CD14-positive monocyte (primary cell): ENCODE results near the gene RPL37. TPM values are rescaled to one million over a fixed set of nuclear protein-coding genes. Genes with fewer than 3 reads are reported as not detected.

Experiments used
- DNase-seq, 3 donors: peaks; one replicate each; pipeline ENCODE4 v3.0.0-alpha.2; 2011 to 2022
- H2AFZ ChIP-seq: 2 replicates; pipeline ENCODE4 v1.6.0; 2012; ENCODE audit warnings: mild to moderate bottlenecking, low read depth, low read length, inconsistent platforms; ENCODE audit not compliant: insufficient read depth, poor library complexity, severe bottlenecking
- H3K27ac ChIP-seq, 2 donors: 1 replicate in 1 of 2; 2 replicates in 1 of 2; pipeline ENCODE4 v1.5.1; 2012 to 2013; ENCODE audit warnings: low read length in 2 of 2, control low read depth in 1 of 2, inconsistent platforms in 1 of 2, low read depth in 1 of 2, mild to moderate bottlenecking in 1 of 2
- H3K27me3 ChIP-seq, 2 donors: one replicate each; pipeline versions ENCODE4 v1.6.0 to v1.6.1; 2011 to 2013; ENCODE audit warnings: low read length in 2 of 2; ENCODE audit not compliant: control insufficient read depth in 2 of 2, insufficient read depth in 2 of 2
- H3K36me3 ChIP-seq, 2 donors: replicated peaks in 1 of 2; 1 replicate in 1 of 2; 2 replicates in 1 of 2; pipeline versions ENCODE4 v1.5.1 to v1.6.1; 2012 to 2013; ENCODE audit warnings: low read length in 2 of 2, control low read depth in 1 of 2, inconsistent platforms in 1 of 2, mild to moderate bottlenecking in 1 of 2; ENCODE audit not compliant: insufficient read depth in 2 of 2, control insufficient read depth in 1 of 2
- H3K4me1 ChIP-seq, 2 donors: 1 replicate in 1 of 2; 2 replicates in 1 of 2; pipeline versions ENCODE4 v1.5.1 to v1.6.1; 2012 to 2013; ENCODE audit warnings: low read length in 2 of 2, control low read depth in 1 of 2, inconsistent platforms in 1 of 2, mild to moderate bottlenecking in 1 of 2, moderate library complexity in 1 of 2; ENCODE audit not compliant: insufficient read depth in 2 of 2, control insufficient read depth in 1 of 2
- H3K4me2 ChIP-seq: replicated peaks from 2 replicates; pipeline ENCODE3; 2012; ENCODE audit warnings: low read length, moderate library complexity, mild to moderate bottlenecking; ENCODE audit not compliant: poor library complexity, severe bottlenecking; ENCODE audit errors: extremely low read depth
- H3K4me3 ChIP-seq, 3 experiments: fragments of 200-600 bp in 1 of 3; sonication (generic) in 1 of 3; replicated peaks in 1 of 3; 1 replicate in 2 of 3; 2 replicates in 1 of 3; pipeline ENCODE4 v1.5.1; 2011 to 2013; ENCODE audit warnings: low read length in 3 of 3, mild to moderate bottlenecking in 3 of 3, control low read depth in 2 of 3, low read depth in 2 of 3, inconsistent platforms in 1 of 3, moderate library complexity in 1 of 3
- H3K79me2 ChIP-seq: 2 replicates; pipeline ENCODE4 v1.6.0; 2012; ENCODE audit warnings: mild to moderate bottlenecking, control low read depth, inconsistent platforms, low read length, moderate library complexity; ENCODE audit not compliant: insufficient read depth
- H3K9ac ChIP-seq: 2 replicates; pipeline ENCODE4 v1.6.0; 2017; ENCODE audit warnings: low read length, mild to moderate bottlenecking; ENCODE audit not compliant: insufficient read depth, poor library complexity, severe bottlenecking
- H3K9me3 ChIP-seq, 2 donors: replicated peaks in 1 of 2; 1 replicate in 1 of 2; 2 replicates in 1 of 2; pipeline versions ENCODE4 v1.5.1 to v1.6.1; 2012 to 2013; ENCODE audit warnings: low read length in 2 of 2, control low read depth in 1 of 2; ENCODE audit not compliant: control insufficient read depth in 1 of 2, insufficient read depth in 1 of 2
- H4K20me1 ChIP-seq: 2 replicates; pipeline ENCODE4 v1.6.0; 2012; ENCODE audit warnings: mild to moderate bottlenecking, low read length, control low read depth, moderate library complexity; ENCODE audit not compliant: insufficient read depth
- H3K27ac Mint-ChIP-seq, 7 donors: one replicate each; pipeline ENCODE4 v1.8.0; 2020; ENCODE audit warnings: mild to moderate bottlenecking in 7 of 7, mixed read lengths in 7 of 7, moderate library complexity in 6 of 7, inconsistent platforms in 2 of 7
- H3K27me3 Mint-ChIP-seq, 3 donors: one replicate each; pipeline ENCODE4 v1.8.0; 2021 to 2022; ENCODE audit warnings: low read depth in 3 of 3, mild to moderate bottlenecking in 3 of 3, mixed read lengths in 3 of 3, moderate library complexity in 3 of 3, inconsistent platforms in 1 of 3
- H3K36me3 Mint-ChIP-seq, 2 donors: one replicate each; pipeline ENCODE4 v1.8.0; 2020; ENCODE audit warnings: mixed read lengths in 2 of 2, inconsistent platforms in 1 of 2, mild to moderate bottlenecking in 1 of 2
- H3K4me1 Mint-ChIP-seq: one replicate; pipeline ENCODE4 v1.8.0; 2020; ENCODE audit warnings: mild to moderate bottlenecking, mixed read lengths
- H3K4me3 Mint-ChIP-seq, 2 donors: one replicate each; pipeline ENCODE4 v1.8.0; 2020; ENCODE audit warnings: mild to moderate bottlenecking in 2 of 2, mixed read lengths in 2 of 2, moderate library complexity in 1 of 2
- H3K9me3 Mint-ChIP-seq, 7 donors: one replicate each; pipeline ENCODE4 v1.8.0; 2020 to 2022; ENCODE audit warnings: mixed read lengths in 7 of 7, mild to moderate bottlenecking in 6 of 7, moderate library complexity in 6 of 7, inconsistent platforms in 2 of 7
- WGBS: methylation state at CpG from one replicate; pipeline ENCODE4 v1.1.5; 2013; ENCODE audit warnings: missing lambda C conversion rate; ENCODE audit not compliant: insufficient coverage; 5-methylcytosine and 5-hydroxymethylcytosine counted together
- intact Hi-C, 2 donors: fragments of 100-400 bp; cut with micrococcal nuclease; formaldehyde crosslinking; loops; one replicate each; pipeline versions ENCODE4 v1.15.0 to v1.15.1; 2023
- polyA plus RNA-seq, 3 donors: library from polyadenylated mRNA; depleted of rRNA in 1 of 3; unstranded in 2 of 3; stranded (reverse) in 1 of 3; fragments of 300-500 nt in 2 of 3; fragments of >200 nt in 1 of 3; fragmentation: Illumina TruSeq in 2 of 3; gene quantifications; 1 replicate in 2 of 3; 2 replicates in 1 of 3; pipeline ENCODE4 v1.2.3, GENCODE V29; 2012 to 2021
- TF ChIP-seq, protein P1 (sequence below): fragments of 200-600 bp; IDR thresholded peaks from one replicate; pipeline ENCODE4 v1.8.0; 2022; ENCODE audit warnings: antibody characterized with exemption, mild to moderate bottlenecking

RPL37 gene
- polyA plus RNA-seq, 3 donors = 87.9 to 813 (median 738) TPM

- Mint-ChIP-seq H3K27me3 (peaks cover 0 to 5% (median 3%) of the 10 kb centered on the region in 3 donors), H3K27ac (no peak overlapping the region), H3K36me3 (peaks cover 0 to 2% of the 10 kb centered on the region in 2 donors), H3K9me3 (no peaks in the 10 kb centered on the region), H3K4me1 (peaks cover 23% of the 10 kb centered on the region), H3K4me3 (peak overlapping the region in 1 of 2 donors; percentile 4)
- Histone ChIP-seq H3K27ac (no peak overlapping the region), H3K9ac (no peak overlapping the region), H4K20me1 (peaks cover 26% of the 10 kb centered on the region), H3K9me3 (no peaks in the 10 kb centered on the region), H3K27me3 (peaks cover 2 to 4% of the 10 kb centered on the region in 2 donors), H3K4me3 (no peak overlapping the region), H3K79me2 (peaks cover 37% of the 10 kb centered on the region), H3K4me2 (no peak overlapping the region), H2AFZ (no peak overlapping the region), H3K36me3 (no peaks in the 10 kb centered on the region), H3K4me1 (peaks cover 23 to 32% of the 10 kb centered on the region in 2 donors)
- TF ChIP-seq, protein P1, sequence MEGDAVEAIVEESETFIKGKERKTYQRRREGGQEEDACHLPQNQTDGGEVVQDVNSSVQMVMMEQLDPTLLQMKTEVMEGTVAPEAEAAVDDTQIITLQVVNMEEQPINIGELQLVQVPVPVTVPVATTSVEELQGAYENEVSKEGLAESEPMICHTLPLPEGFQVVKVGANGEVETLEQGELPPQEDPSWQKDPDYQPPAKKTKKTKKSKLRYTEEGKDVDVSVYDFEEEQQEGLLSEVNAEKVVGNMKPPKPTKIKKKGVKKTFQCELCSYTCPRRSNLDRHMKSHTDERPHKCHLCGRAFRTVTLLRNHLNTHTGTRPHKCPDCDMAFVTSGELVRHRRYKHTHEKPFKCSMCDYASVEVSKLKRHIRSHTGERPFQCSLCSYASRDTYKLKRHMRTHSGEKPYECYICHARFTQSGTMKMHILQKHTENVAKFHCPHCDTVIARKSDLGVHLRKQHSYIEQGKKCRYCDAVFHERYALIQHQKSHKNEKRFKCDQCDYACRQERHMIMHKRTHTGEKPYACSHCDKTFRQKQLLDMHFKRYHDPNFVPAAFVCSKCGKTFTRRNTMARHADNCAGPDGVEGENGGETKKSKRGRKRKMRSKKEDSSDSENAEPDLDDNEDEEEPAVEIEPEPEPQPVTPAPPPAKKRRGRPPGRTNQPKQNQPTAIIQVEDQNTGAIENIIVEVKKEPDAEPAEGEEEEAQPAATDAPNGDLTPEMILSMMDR = no peak
- intact Hi-C loops = no loop called here
- no peak for DNase-seq
- no CpG with 5 or more reads among the region's 1 CpG for WGBS
Observed at GRCh38 chr5:40799258-40799657, 35.8 kb downstream of the RPL37 start.

GRCh38 chr5:40798801-40799210 lies 36.2 kb downstream of the RPL37 start:
- peaks cover 2 to 4% of the 10 kb centered on the region in 2 donors for H3K27me3 ChIP-seq
- peaks cover 28% of the 10 kb centered on the region for H3K4me1 Mint-ChIP-seq
- peaks cover 0 to 5% of the 10 kb centered on the region in 2 donors for H3K36me3 Mint-ChIP-seq
- peak overlapping the region; percentile 97 for H3K4me2 ChIP-seq
- TF ChIP-seq, protein P1 = no peak
- peak overlapping the region in 4 of 7 donors; percentile 24 to 56 (median 32) for H3K27ac Mint-ChIP-seq
- H3K79me2 ChIP-seq = peaks cover 41% of the 10 kb centered on the region
- no CpG with 5 or more reads among the region's 7 CpGs for WGBS
- no peaks in the 10 kb centered on the region for H3K9me3 Mint-ChIP-seq
- no peaks in the 10 kb centered on the region for H3K9me3 ChIP-seq
- peaks cover 0 to 5% (median 3%) of the 10 kb centered on the region in 3 donors for H3K27me3 Mint-ChIP-seq
- H3K4me1 ChIP-seq = peaks cover 23 to 32% of the 10 kb centered on the region in 2 donors
- H3K36me3 ChIP-seq = no peaks in the 10 kb centered on the region
- no peak overlapping the region for H3K27ac ChIP-seq
- H3K4me3 Mint-ChIP-seq = peak overlapping the region; percentile 91 to 94
- H4K20me1 ChIP-seq = peaks cover 30% of the 10 kb centered on the region
- DNase-seq = no peak
- peak overlapping the region; percentile 69 to 87 (median 80) for H3K4me3 ChIP-seq
- peak overlapping the region; percentile 55 for H3K9ac ChIP-seq
- intact Hi-C loops = no loop called here
- peak overlapping the region; percentile 98 for H2AFZ ChIP-seq
